SK-N-SH (cell line): ENCODE results near the gene RAB40C. TPM values are rescaled to one million over a fixed set of nuclear protein-coding genes. Genes with fewer than 3 reads are reported as not detected.

Source experiments
- CTCF ChIA-PET: fragments of 300-600, 350-600 bp; formaldehyde crosslinking; extraction: SDS; loops from one replicate; lab custom pipeline; 2021; lab: Yijun Ruan, JAX
- POLR2A ChIA-PET: fragments of 350-600 bp; sonication (Branson Sonifier 250); formaldehyde crosslinking; extraction: SDS; loops from one replicate; lab custom pipeline; 2020; ENCODE audit warnings: antibody characterized with exemption, inconsistent platforms; lab: Yijun Ruan, JAX
- DNase-seq: peaks from one replicate; pipeline ENCODE4 v3.0.0; 2012
- H2AFZ ChIP-seq: fragments of 200-600 bp; sonication (generic); 2 replicates; pipeline ENCODE4 v1.8.1; 2016; ENCODE audit warnings: antibody characterized with exemption, mild to moderate bottlenecking, low read depth
- H3F3A ChIP-seq: fragments of 200-600 bp; sonication (generic); replicated peaks from 2 replicates; pipeline ENCODE3; 2016; ENCODE audit warnings: antibody characterized with exemption, mild to moderate bottlenecking; ENCODE audit not compliant: insufficient read depth
- H3K27ac ChIP-seq, 2 experiments: fragments of 200-500 bp in 1 of 2; fragments of 200-600 bp in 1 of 2; sonication (Bioruptor generic) in 1 of 2; sonication (generic), shearing (Covaris generic) in 1 of 2; 2 replicates each; pipeline versions ENCODE4 v1.5.1 to v1.6.1; 2014 to 2016; ENCODE audit warnings: low read depth in 2 of 2, inconsistent platforms in 1 of 2, low read length in 1 of 2, mild to moderate bottlenecking in 1 of 2, mixed read lengths in 1 of 2
- H3K27me3 ChIP-seq: fragments of 200-600 bp; sonication (generic), shearing (Covaris generic); 2 replicates; pipeline ENCODE4 v1.6.1; 2016; ENCODE audit warnings: mixed run types; ENCODE audit not compliant: insufficient read depth
- H3K36me3 ChIP-seq, 2 experiments: fragments of 200-500 bp in 1 of 2; fragments of 200-600 bp in 1 of 2; sonication (Bioruptor generic) in 1 of 2; sonication (generic) in 1 of 2; replicated peaks in 1 of 2; 2 replicates each; pipeline versions ENCODE3 to v1.5.1; 2014 to 2016; ENCODE audit warnings: low read length in 1 of 2, mild to moderate bottlenecking in 1 of 2; ENCODE audit not compliant: insufficient read depth in 2 of 2, control insufficient read depth in 1 of 2
- H3K4me1 ChIP-seq, 2 experiments: fragments of 200-500 bp in 1 of 2; fragments of 200-600 bp in 1 of 2; sonication (Bioruptor generic) in 1 of 2; sonication (generic), shearing (Covaris generic) in 1 of 2; 2 replicates each; pipeline versions ENCODE4 v1.5.1 to v1.6.1; 2014 to 2016; ENCODE audit warnings: low read depth in 1 of 2, low read length in 1 of 2, mixed run types in 1 of 2; ENCODE audit not compliant: insufficient read depth in 2 of 2, control insufficient read depth in 1 of 2
- H3K4me2 ChIP-seq: fragments of 200-600 bp; sonication (generic), shearing (Covaris generic); 2 replicates; pipeline ENCODE4 v1.6.1; 2017; ENCODE audit warnings: mixed run types
- H3K4me3 ChIP-seq, 2 experiments: fragments of 200-500 bp in 1 of 2; fragments of 200-600 bp in 1 of 2; sonication (Bioruptor generic) in 1 of 2; sonication (generic), shearing (Covaris generic) in 1 of 2; 2 replicates each; pipeline versions ENCODE4 v1.5.1 to v1.8.1; 2014 to 2016; ENCODE audit warnings: low read depth in 2 of 2, inconsistent platforms in 1 of 2, low read length in 1 of 2, mild to moderate bottlenecking in 1 of 2, mixed read lengths in 1 of 2, moderate library complexity in 1 of 2
- H3K79me2 ChIP-seq: fragments of 200-600 bp; sonication (generic); 2 replicates; pipeline ENCODE4 v1.8.1; 2017; ENCODE audit warnings: mild to moderate bottlenecking; ENCODE audit not compliant: insufficient read depth
- H3K9ac ChIP-seq: fragments of 200-600 bp; sonication (generic); 2 replicates; pipeline ENCODE4 v1.6.1; 2017; ENCODE audit warnings: mixed run types
- H3K9me2 ChIP-seq: fragments of 200-600 bp; sonication (generic); 2 replicates; pipeline ENCODE4 v1.6.1; 2017; ENCODE audit warnings: mixed run types
- H3K9me3 ChIP-seq: fragments of 200-600 bp; sonication (generic); 2 replicates; pipeline ENCODE4 v1.6.1; 2017; ENCODE audit warnings: mixed run types, mild to moderate bottlenecking, moderate library complexity
- H4K20me1 ChIP-seq: fragments of 200-600 bp; sonication (generic); 2 replicates; pipeline ENCODE4 v1.6.1; 2017; ENCODE audit warnings: mild to moderate bottlenecking, mixed run types; ENCODE audit not compliant: insufficient read depth
- CHD2 ChIP-seq: fragments of 150-350 bp; IDR thresholded peaks from 2 replicates; pipeline ENCODE4 v1.6.1; 2018; ENCODE audit warnings: low read length; ENCODE audit not compliant: partially characterized antibody
- ELF1 ChIP-seq: IDR thresholded peaks from 2 replicates; pipeline ENCODE4 v1.4.0; 2012
- EZH2phosphoT487 ChIP-seq: fragments of 200-600 bp; sonication (generic); IDR thresholded peaks from 2 replicates; pipeline ENCODE4 v1.6.1; 2017; ENCODE audit warnings: low read depth, mixed run types, mild to moderate bottlenecking, antibody characterized with exemption, moderate library complexity, borderline replicate concordance
- FOXJ3 ChIP-seq: sonication (generic); formaldehyde crosslinking; IDR thresholded peaks from 2 replicates; pipeline ENCODE4 v1.5.1; 2020; ENCODE audit warnings: mild to moderate bottlenecking, missing genetic modification reagents
- GATA2 ChIP-seq: sonication (generic); formaldehyde crosslinking; IDR thresholded peaks from 2 replicates; pipeline ENCODE4 v1.5.0; 2020; ENCODE audit warnings: mild to moderate bottlenecking, missing genetic modification reagents
- MEF2A ChIP-seq: IDR thresholded peaks from 2 replicates; pipeline ENCODE4 v1.4.0; 2012; ENCODE audit warnings: low read depth, borderline replicate concordance
- PBX3 ChIP-seq: IDR thresholded peaks from 2 replicates; pipeline ENCODE4; 2012
- POLR2AphosphoS5 ChIP-seq: IDR thresholded peaks from 2 replicates; pipeline ENCODE4 v1.6.1; 2012; ENCODE audit warnings: low read depth, low read length
- RAD21 ChIP-seq: IDR thresholded peaks from 2 replicates; pipeline ENCODE4 v1.6.1; 2012; ENCODE audit warnings: mild to moderate bottlenecking, low read length
- RFX5 ChIP-seq: IDR thresholded peaks from 2 replicates; pipeline ENCODE4 v1.6.1; 2012; ENCODE audit warnings: mild to moderate bottlenecking, improper control_type of control experiment, low read length
- SIN3A ChIP-seq: IDR thresholded peaks from 2 replicates; pipeline ENCODE4 v1.6.1; 2012; ENCODE audit warnings: low read depth, mild to moderate bottlenecking, low read length, moderate library complexity, borderline replicate concordance
- WGBS: methylation state at CpG from one replicate; pipeline ENCODE4 v1.1.6; 2017; ENCODE audit warnings: low lambda C conversion rate; 5-methylcytosine and 5-hydroxymethylcytosine counted together
- polyA plus RNA-seq, 3 experiments: library from polyadenylated mRNA; depleted of rRNA; stranded (reverse); fragments of >200 nt; gene quantifications; 2 replicates each; pipeline ENCODE4 v1.2.3, GENCODE V29; 2012
- TF ChIP-seq, protein P1 (sequence below): IDR thresholded peaks from 2 replicates; pipeline ENCODE4 v1.6.1; 2012; ENCODE audit warnings: mild to moderate bottlenecking, low read depth, low read length, moderate library complexity
- TF ChIP-seq, protein P2 (sequence below): fragments of 150-350 bp; IDR thresholded peaks from 2 replicates; pipeline ENCODE4 v1.6.1; 2016; ENCODE audit warnings: mild to moderate bottlenecking, low read depth, low read length

The RAB40C gene
- polyA plus RNA-seq, 1 of the 3 experiments (the other 2 are of a cell fraction): 13.0 TPM

DNA sequence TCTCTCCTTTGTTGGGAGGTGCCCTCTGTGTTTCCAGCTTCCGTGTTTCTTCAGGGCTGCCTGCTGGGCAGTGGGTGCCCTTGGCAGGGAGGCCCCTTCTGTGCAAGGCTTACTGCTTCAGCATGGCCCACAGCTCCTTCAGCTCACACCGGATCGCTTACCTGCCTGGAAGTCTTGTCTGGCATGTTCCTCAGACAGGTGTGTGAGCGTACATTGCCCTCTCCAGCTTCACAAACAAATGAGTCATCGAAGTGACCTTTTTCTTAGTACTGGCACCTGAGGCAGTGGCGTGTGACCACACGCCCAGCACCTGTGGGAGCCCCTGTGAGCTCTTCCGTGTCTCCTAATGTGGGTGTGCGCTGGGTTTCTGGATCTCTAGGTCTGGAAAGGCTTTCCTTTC, 3.5 kb downstream of the RAB40C start:
- H3K27ac ChIP-seq: no peak overlapping the region
- 84% methylated on average over 9 of the region's 9 CpGs for WGBS
- H3K4me2 ChIP-seq: no peak overlapping the region
- peaks cover 0 to 8% of the 10 kb centered on the region in 2 experiments; a peak in 1 of 4 replicates for H3K4me1 ChIP-seq
- H3K9ac ChIP-seq: no peak overlapping the region
- CTCF ChIA-PET: no interaction called here
- POLR2A ChIA-PET: no interaction called here
- H3F3A ChIP-seq: peaks cover 3% of the 10 kb centered on the region
- H3K9me2 ChIP-seq: no peaks in the 10 kb centered on the region
- H3K27me3 ChIP-seq: no peaks in the 10 kb centered on the region
- H3K9me3 ChIP-seq: no peaks in the 10 kb centered on the region
- H3K36me3 ChIP-seq: peaks cover 0 to 2% of the 10 kb centered on the region in 2 experiments
- peaks cover 74% of the 10 kb centered on the region for H3K79me2 ChIP-seq
- TF ChIP-seq ELF1: no peak
- TF ChIP-seq PBX3: no peak
- TF ChIP-seq, protein P1, sequence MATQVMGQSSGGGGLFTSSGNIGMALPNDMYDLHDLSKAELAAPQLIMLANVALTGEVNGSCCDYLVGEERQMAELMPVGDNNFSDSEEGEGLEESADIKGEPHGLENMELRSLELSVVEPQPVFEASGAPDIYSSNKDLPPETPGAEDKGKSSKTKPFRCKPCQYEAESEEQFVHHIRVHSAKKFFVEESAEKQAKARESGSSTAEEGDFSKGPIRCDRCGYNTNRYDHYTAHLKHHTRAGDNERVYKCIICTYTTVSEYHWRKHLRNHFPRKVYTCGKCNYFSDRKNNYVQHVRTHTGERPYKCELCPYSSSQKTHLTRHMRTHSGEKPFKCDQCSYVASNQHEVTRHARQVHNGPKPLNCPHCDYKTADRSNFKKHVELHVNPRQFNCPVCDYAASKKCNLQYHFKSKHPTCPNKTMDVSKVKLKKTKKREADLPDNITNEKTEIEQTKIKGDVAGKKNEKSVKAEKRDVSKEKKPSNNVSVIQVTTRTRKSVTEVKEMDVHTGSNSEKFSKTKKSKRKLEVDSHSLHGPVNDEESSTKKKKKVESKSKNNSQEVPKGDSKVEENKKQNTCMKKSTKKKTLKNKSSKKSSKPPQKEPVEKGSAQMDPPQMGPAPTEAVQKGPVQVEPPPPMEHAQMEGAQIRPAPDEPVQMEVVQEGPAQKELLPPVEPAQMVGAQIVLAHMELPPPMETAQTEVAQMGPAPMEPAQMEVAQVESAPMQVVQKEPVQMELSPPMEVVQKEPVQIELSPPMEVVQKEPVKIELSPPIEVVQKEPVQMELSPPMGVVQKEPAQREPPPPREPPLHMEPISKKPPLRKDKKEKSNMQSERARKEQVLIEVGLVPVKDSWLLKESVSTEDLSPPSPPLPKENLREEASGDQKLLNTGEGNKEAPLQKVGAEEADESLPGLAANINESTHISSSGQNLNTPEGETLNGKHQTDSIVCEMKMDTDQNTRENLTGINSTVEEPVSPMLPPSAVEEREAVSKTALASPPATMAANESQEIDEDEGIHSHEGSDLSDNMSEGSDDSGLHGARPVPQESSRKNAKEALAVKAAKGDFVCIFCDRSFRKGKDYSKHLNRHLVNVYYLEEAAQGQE: no peak
- TF ChIP-seq SIN3A: no peak
- TF ChIP-seq CHD2: no peak
- no peak for TF ChIP-seq POLR2AphosphoS5
- TF ChIP-seq RFX5: no peak
- TF ChIP-seq MEF2A: no peak
- TF ChIP-seq RAD21: no peak
- no peak for TF ChIP-seq GATA2 (CRISPR knock-in tag)
- TF ChIP-seq, protein P2, sequence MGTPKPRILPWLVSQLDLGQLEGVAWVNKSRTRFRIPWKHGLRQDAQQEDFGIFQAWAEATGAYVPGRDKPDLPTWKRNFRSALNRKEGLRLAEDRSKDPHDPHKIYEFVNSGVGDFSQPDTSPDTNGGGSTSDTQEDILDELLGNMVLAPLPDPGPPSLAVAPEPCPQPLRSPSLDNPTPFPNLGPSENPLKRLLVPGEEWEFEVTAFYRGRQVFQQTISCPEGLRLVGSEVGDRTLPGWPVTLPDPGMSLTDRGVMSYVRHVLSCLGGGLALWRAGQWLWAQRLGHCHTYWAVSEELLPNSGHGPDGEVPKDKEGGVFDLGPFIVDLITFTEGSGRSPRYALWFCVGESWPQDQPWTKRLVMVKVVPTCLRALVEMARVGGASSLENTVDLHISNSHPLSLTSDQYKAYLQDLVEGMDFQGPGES: no peak
- no peak for TF ChIP-seq EZH2phosphoT487
- TF ChIP-seq FOXJ3 (CRISPR knock-in tag): no peak
- H3K4me3 ChIP-seq: no peak overlapping the region
- H4K20me1 ChIP-seq: peaks cover 45% of the 10 kb centered on the region
- H2AFZ ChIP-seq: no peak overlapping the region
- no peak for DNase-seq
